Endothelial cell of umbilical vein (primary cell): Measurements from ENCODE around the gene WASL. TPM values are rescaled to one million over a fixed set of nuclear protein-coding genes. Genes with fewer than 3 reads are reported as not detected.

Source experiments
- BruUV-seq: library from RNA; stranded (reverse); fragments of 400-500 nt; replicated peaks from 2 replicates; lab custom pipeline; 2021; lab: Mats Ljungman, UMichigan
- CTCF ChIA-PET: fragments of 300-600, 350-600 bp; sonication (Branson Sonifier 250); formaldehyde crosslinking; loops from one replicate; lab custom pipeline; 2021; ENCODE audit warnings: antibody characterized with exemption, inconsistent platforms; lab: Charles Lee
- POLR2A ChIA-PET: fragments of 300-600, 350-600 bp; sonication (Branson Sonifier 250); formaldehyde crosslinking; loops from one replicate; lab custom pipeline; 2021; ENCODE audit warnings: antibody characterized with exemption, inconsistent platforms; lab: Charles Lee
- DNase-seq: peaks from one replicate; pipeline ENCODE4 v3.0.0-alpha.2; 2011; ENCODE audit warnings: low read depth, low spot score
- FAIRE-seq: peaks from 2 replicates; lab custom pipeline; 2011; peaks lifted over from hg19 to GRCh38; lab: Jason Lieb, UNC
- H2AFZ ChIP-seq: 2 replicates; pipeline ENCODE4 v1.6.0; 2012; ENCODE audit warnings: low read depth, low read length, control low read depth, inconsistent platforms
- H3K27ac ChIP-seq: 2 replicates; pipeline ENCODE4 v1.5.1; 2011; ENCODE audit warnings: low read depth, mild to moderate bottlenecking, control low read depth, low read length, moderate library complexity; ENCODE audit not compliant: insufficient read depth
- H3K27me3 ChIP-seq, 2 experiments: 2 replicates each; pipeline versions ENCODE4 v1.6.0 to v1.6.1; 2011; ENCODE audit warnings: low read length in 2 of 2, mixed read lengths in 1 of 2; ENCODE audit not compliant: control insufficient read depth in 2 of 2, insufficient read depth in 2 of 2
- H3K36me3 ChIP-seq, 2 experiments: 2 replicates in 1 of 2; 3 replicates in 1 of 2; pipeline ENCODE4 v1.5.1; 2011; ENCODE audit warnings: low read length in 2 of 2, mild to moderate bottlenecking in 1 of 2, moderate library complexity in 1 of 2; ENCODE audit not compliant: control insufficient read depth in 2 of 2, insufficient read depth in 2 of 2; ENCODE audit errors: extremely low read depth in 1 of 2
- H3K4me1 ChIP-seq: 3 replicates; pipeline ENCODE4 v1.5.1; 2011; ENCODE audit warnings: mild to moderate bottlenecking, low read length; ENCODE audit not compliant: control insufficient read depth, insufficient read depth; ENCODE audit errors: extremely low read depth
- H3K4me2 ChIP-seq: 2 replicates; pipeline ENCODE4 v1.6.1; 2011; ENCODE audit warnings: low read length, control low read depth, mixed read lengths; ENCODE audit not compliant: insufficient read depth
- H3K4me3 ChIP-seq, 3 experiments: fragments of 200-600 bp in 1 of 3; sonication (generic), shearing (Covaris generic) in 1 of 3; replicated peaks in 1 of 3; 2 replicates each; pipeline ENCODE4 v1.5.1; 2011 to 2016; ENCODE audit warnings: control low read depth in 3 of 3, low read length in 3 of 3, mild to moderate bottlenecking in 2 of 3, inconsistent platforms in 1 of 3, low read depth in 1 of 3, moderate library complexity in 1 of 3; ENCODE audit not compliant: insufficient read depth in 1 of 3
- H3K79me2 ChIP-seq: 2 replicates; pipeline ENCODE4 v1.6.0; 2012; ENCODE audit warnings: low read length, inconsistent platforms; ENCODE audit not compliant: control insufficient read depth, insufficient read depth
- H3K9ac ChIP-seq: replicated peaks from 2 replicates; pipeline ENCODE3; 2011; ENCODE audit warnings: low read length, control low read depth; ENCODE audit not compliant: insufficient read depth; ENCODE audit errors: extremely low read depth
- H3K9me1 ChIP-seq: replicated peaks from 3 replicates; pipeline ENCODE4 v1.6.0; 2011; ENCODE audit warnings: mild to moderate bottlenecking, low read length; ENCODE audit not compliant: control insufficient read depth, insufficient read depth; ENCODE audit errors: extremely low read depth
- H3K9me3 ChIP-seq: replicated peaks from 2 replicates; pipeline ENCODE4 v1.5.1; 2012; ENCODE audit warnings: low read length, inconsistent platforms; ENCODE audit not compliant: control insufficient read depth, insufficient read depth
- H4K20me1 ChIP-seq: replicated peaks from 2 replicates; pipeline ENCODE3; 2011; ENCODE audit warnings: mild to moderate bottlenecking, low read length; ENCODE audit not compliant: control insufficient read depth, insufficient read depth; ENCODE audit errors: extremely low read depth
- FOS ChIP-seq: IDR thresholded peaks from 2 replicates; pipeline ENCODE4 v1.6.1; 2011; ENCODE audit warnings: mild to moderate bottlenecking, low read length, moderate library complexity, borderline replicate concordance; ENCODE audit not compliant: insufficient read depth
- MYC ChIP-seq: IDR thresholded peaks from one replicate; pipeline ENCODE4 v1.6.1; 2011; ENCODE audit warnings: mild to moderate bottlenecking, low read depth, low read length
- dilution Hi-C: fragments of 300-500 bp; cut with MboI; formaldehyde crosslinking; loops from one replicate; pipeline ENCODE4 v1.15.0; 2019; ENCODE audit warnings: low sequenced_read_pairs; ENCODE audit not compliant: extremely low pct_ligation_motif_present
- intact Hi-C: fragments of 100-400 bp; cut with micrococcal nuclease; formaldehyde crosslinking; loops from one replicate; pipeline ENCODE4 v1.10.0; 2022
- polyA plus RNA-seq, 4 experiments: library from polyadenylated mRNA; depleted of rRNA in 3 of 4; stranded (reverse) in 3 of 4; unstranded in 1 of 4; fragments of >200 nt; gene quantifications; 2 replicates each; pipeline versions ENCODE4 v1.2.1 to v1.2.3, GENCODE V29; 2011 to 2012; ENCODE audit warnings: missing spikeins in 1 of 4
- total RNA-seq: library from RNA; stranded (reverse); gene quantifications from 2 replicates; pipeline ENCODE4 v1.2.3, GENCODE V29; 2021
- TF ChIP-seq, protein P1 (sequence below), 2 donors: IDR thresholded peaks; 1 replicate in 1 of 2; 2 replicates in 1 of 2; pipeline ENCODE4 v1.5.1; 2011; ENCODE audit warnings: low read length in 2 of 2, mild to moderate bottlenecking in 2 of 2, moderate library complexity in 2 of 2, control low read depth in 1 of 2, inconsistent platforms in 1 of 2, low read depth in 1 of 2; ENCODE audit not compliant: insufficient read depth in 1 of 2; ENCODE audit errors: extremely low read depth in 1 of 2

The WASL gene
- total and polyA plus RNA-seq, 2 donors (not counting 3 experiments of a cell fraction or from before 2014, with no cell fraction given), result 5.2 to 24.0 TPM

DNA sequence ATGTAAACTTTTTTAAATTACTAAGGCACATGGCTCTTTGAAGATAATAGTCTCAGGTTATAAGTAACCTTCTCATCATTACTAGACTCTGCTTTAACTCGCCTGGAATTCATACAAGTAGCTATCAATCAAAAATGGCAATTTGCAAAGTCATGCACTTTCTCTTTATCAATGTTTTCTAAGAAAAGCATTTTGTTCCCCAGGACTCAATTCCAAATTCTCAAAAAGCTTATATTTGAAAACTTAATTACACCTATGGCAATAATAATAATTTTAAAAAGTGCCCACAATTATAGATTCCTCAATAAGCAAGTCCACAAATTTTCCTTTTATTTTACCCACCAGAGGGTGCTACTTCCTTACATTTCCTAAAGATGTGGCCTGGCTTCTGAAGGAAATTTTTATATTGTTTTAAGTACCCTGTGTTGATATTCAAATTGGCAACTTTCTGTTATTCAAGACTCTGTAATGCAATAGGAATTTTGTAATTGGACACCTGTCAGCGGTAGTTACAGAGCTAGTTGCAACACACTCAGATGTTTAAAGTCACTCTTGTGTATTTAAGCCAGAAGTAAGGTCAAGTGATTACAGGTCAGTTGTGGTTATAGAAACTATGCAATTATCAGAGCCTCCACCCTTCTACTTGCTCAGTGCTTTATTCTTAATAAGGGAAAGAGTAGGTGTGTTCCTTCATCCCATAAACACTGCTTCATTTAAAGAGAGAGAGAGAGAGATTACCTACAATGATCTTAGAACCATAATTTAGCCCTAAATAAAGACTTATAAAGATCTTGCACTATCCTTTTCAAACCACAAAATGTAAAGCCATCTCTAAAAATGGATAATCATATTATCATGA, 49.1 kb upstream of the WASL start:
- Histone ChIP-seq H3K36me3 (no peaks in the 10 kb centered on the region), H3K79me2 (no peaks in the 10 kb centered on the region), H2AFZ (peak overlapping the region; percentile 39), H3K27ac (no peak overlapping the region), H3K4me2 (no peak overlapping the region), H3K4me1 (peaks cover 7% of the 10 kb centered on the region), H4K20me1 (no peaks in the 10 kb centered on the region), H3K4me3 (no peak overlapping the region), H3K9me1 (no peaks in the 10 kb centered on the region), H3K9me3 (no peaks in the 10 kb centered on the region), H3K27me3 (no peaks in the 10 kb centered on the region), H3K9ac (no peak overlapping the region)
- TF ChIP-seq, protein P1, sequence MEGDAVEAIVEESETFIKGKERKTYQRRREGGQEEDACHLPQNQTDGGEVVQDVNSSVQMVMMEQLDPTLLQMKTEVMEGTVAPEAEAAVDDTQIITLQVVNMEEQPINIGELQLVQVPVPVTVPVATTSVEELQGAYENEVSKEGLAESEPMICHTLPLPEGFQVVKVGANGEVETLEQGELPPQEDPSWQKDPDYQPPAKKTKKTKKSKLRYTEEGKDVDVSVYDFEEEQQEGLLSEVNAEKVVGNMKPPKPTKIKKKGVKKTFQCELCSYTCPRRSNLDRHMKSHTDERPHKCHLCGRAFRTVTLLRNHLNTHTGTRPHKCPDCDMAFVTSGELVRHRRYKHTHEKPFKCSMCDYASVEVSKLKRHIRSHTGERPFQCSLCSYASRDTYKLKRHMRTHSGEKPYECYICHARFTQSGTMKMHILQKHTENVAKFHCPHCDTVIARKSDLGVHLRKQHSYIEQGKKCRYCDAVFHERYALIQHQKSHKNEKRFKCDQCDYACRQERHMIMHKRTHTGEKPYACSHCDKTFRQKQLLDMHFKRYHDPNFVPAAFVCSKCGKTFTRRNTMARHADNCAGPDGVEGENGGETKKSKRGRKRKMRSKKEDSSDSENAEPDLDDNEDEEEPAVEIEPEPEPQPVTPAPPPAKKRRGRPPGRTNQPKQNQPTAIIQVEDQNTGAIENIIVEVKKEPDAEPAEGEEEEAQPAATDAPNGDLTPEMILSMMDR (IDR thresholded peaks at IDR 0.05; ENCODE audit: extremely low read depth in 1 of 2, insufficient read depth in 1 of 2, low read depth in 1 of 2, low read length in 2 of 2), result peak in 1 of 2 donors; percentile 31
- TF ChIP-seq FOS (peak; percentile 33), MYC (no peak)
- intact Hi-C loops, result loop anchor here (1.0 to 10.0 kb wide), 10 partner anchors 67 to 1059 kb away; no protein-coding TSS in a partner anchor
- CTCF ChIA-PET, result interaction anchor here (0.6 to 5.9 kb wide), 42 partner anchors 9 to 987 kb away, joined by 3 to 115 read pairs (median 4); partner anchors contain the start of genes GPR37, HYAL4 and WASL
- BruUV-seq, result no TSS peak
- POLR2A ChIA-PET, result no interaction called here
- dilution Hi-C loops, result no loop called here
- DNase-seq, result peak; percentile 82
- FAIRE-seq, result peak; percentile 90
